WERI-Rb-1 (cell line): ENCODE measurements around the gene OR8S1.
"Not testable (repeated sequence)": the region's sequence is repeated elsewhere in the genome, so short reads cannot be mapped to it uniquely, and the experiment has no call there.

Experiments used
- DNase-seq: peaks from one replicate; pipeline ENCODE4 v3.0.0-alpha.2; 2020
- H3K27ac ChIP-seq: fragments of 250-450 bp; sonication (Bioruptor Pico); 2 replicates; pipeline ENCODE4 v1.5.1; 2020; ENCODE audit warnings: mild to moderate bottlenecking, moderate library complexity
- H3K27me3 ChIP-seq: fragments of 250-450 bp; sonication (Bioruptor Pico); 2 replicates; pipeline ENCODE4 v1.5.1; 2021; ENCODE audit warnings: mild to moderate bottlenecking, low read depth, moderate library complexity; ENCODE audit not compliant: insufficient read depth, severe bottlenecking
- H3K36me3 ChIP-seq: fragments of 250-450 bp; sonication (Bioruptor Pico); 2 replicates; pipeline ENCODE4 v1.5.1; 2020; ENCODE audit warnings: mild to moderate bottlenecking, moderate library complexity
- H3K4me3 ChIP-seq: 2 replicates; pipeline ENCODE4 v1.5.1; 2011; ENCODE audit warnings: low read depth, mild to moderate bottlenecking, control low read depth, low read length
- H3K9me3 ChIP-seq: fragments of 250-450 bp; sonication (Bioruptor Pico); 2 replicates; pipeline ENCODE4 v1.5.1; 2021; ENCODE audit warnings: mild to moderate bottlenecking, moderate library complexity; ENCODE audit not compliant: severe bottlenecking
- TF ChIP-seq, protein P1 (sequence below): IDR thresholded peaks from 2 replicates; pipeline ENCODE4 v1.5.1; 2011; ENCODE audit warnings: low read depth, mild to moderate bottlenecking, control low read depth, inconsistent platforms, low read length

The OR8S1 gene

DNA sequence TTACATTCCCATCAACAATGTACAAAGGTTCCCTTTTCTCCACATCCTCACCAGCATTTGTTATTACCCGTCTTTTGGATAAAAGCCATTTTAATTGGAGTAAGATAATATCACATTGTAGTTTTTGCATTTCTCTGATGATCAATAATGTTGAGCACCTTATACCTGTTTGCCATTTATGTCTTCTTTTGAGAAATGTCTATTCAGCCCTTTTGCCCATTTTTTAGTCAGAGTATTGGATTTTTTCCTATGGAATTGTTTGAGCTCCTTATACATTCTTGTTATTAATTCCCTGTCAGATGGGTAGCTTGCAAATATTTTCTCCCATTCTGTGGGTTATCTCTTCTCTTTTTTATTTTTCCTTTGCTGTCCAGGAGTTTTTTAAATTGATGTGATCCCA, 10.7 kb upstream of the OR8S1 start:
- Histone ChIP-seq H3K27me3 (peaks cover 27% of the 10 kb centered on the region), H3K4me3 (no peak overlapping the region), H3K27ac (no peak overlapping the region), H3K9me3 (no peaks in the 10 kb centered on the region), H3K36me3 (no peaks in the 10 kb centered on the region)
- TF ChIP-seq, protein P1, sequence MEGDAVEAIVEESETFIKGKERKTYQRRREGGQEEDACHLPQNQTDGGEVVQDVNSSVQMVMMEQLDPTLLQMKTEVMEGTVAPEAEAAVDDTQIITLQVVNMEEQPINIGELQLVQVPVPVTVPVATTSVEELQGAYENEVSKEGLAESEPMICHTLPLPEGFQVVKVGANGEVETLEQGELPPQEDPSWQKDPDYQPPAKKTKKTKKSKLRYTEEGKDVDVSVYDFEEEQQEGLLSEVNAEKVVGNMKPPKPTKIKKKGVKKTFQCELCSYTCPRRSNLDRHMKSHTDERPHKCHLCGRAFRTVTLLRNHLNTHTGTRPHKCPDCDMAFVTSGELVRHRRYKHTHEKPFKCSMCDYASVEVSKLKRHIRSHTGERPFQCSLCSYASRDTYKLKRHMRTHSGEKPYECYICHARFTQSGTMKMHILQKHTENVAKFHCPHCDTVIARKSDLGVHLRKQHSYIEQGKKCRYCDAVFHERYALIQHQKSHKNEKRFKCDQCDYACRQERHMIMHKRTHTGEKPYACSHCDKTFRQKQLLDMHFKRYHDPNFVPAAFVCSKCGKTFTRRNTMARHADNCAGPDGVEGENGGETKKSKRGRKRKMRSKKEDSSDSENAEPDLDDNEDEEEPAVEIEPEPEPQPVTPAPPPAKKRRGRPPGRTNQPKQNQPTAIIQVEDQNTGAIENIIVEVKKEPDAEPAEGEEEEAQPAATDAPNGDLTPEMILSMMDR: no peak
- DNase-seq: no peak

DNA sequence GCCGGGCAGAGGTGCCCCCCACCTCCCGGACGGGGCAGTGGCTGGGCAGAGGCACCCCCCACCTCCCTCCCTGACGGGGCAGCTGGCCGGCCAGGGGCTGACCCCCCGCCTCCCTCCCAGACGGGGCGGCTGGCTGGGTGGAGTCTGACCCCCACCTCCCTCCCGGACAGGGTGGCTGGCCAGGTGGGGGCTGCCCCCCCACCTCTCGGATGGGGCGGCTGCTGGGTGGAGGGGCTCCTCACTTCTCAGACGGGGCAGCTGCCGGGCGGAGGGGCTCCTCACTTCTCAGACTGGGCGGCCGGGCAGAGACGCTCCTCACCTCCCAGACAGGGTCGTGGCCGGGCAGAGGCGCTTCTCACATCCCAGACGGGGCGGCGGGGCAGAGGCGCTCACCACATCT, 5.1 kb upstream of the OR8S1 start:
- not testable (repeated sequence) for DNase-seq, H3K9me3 ChIP-seq, H3K27ac ChIP-seq

DNA sequence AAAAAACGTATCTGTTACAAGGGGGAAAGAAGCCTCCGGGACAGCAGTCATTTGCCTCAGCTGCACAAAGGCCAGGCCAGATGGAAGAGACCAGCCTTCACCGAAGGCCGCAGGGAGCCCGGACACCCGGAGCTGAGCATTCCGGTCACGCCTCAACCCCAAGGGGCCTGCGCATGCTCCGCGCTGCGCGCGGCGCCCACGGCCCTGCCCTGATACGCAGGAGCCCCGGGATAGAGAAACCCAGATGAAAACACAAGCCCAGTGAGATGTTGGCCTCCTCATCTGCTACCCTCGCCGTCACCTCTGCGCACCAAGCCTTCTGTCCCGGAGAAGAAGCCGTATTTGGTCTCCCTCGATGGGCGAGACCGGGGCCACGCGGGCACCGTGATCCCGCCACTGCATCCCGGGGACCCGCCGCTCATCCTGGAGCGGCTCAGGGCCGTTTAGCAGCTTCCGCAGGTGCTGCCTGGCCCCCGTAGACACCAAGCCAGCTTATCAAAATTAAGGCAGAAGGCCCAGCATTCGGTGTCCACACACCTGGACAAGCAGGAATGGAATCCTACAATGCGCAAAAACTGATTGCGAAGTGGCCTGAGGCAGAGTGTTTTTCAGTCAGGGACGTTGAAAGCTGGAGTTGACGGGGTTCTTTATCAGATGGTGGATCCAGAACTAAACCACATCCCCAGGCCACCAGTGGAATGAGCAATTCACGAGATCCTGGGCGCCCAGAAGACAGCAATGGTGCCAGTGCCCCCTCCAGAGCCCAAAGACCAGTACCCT, 2.6 kb downstream of the OR8S1 start:
- peaks cover 64% of the 10 kb centered on the region for H3K27me3 ChIP-seq
- TF ChIP-seq, protein P1: no peak
- peaks cover 4% of the 10 kb centered on the region for H3K9me3 ChIP-seq
- no peak overlapping the region for H3K27ac ChIP-seq
- no peak overlapping the region for H3K4me3 ChIP-seq
- no peaks in the 10 kb centered on the region for H3K36me3 ChIP-seq
- no peak for DNase-seq

More for the DNA sequence above, 5.1 kb upstream of the OR8S1 start:
- peaks cover 21% of the 10 kb centered on the region for H3K27me3 ChIP-seq
- not testable (repeated sequence) for H3K36me3 ChIP-seq, H3K4me3 ChIP-seq

DNA sequence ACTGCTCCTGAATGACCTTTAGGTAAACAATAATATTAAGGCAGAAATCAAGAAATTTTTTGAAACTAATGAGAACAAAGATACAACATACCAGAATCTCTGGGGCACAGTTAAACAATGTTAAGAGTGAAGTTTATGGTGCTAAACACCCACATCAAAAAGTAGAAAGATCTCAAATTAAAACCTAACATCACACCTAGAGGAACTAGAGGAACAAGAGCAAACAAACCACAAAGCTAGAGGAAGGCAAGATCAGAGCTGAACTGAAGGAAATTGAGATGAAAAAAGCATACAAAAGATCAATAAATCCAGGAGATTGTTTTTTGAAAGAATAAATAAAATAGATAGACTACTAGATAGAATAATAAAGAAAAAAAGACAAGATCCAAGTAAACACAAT, 7.2 kb downstream of the OR8S1 start:
- Histone ChIP-seq H3K27ac (no peak overlapping the region), H3K4me3 (no peak overlapping the region), H3K9me3 (peaks cover 4% of the 10 kb centered on the region), H3K27me3 (peaks cover 41% of the 10 kb centered on the region), H3K36me3 (no peaks in the 10 kb centered on the region)
- no peak for DNase-seq
- TF ChIP-seq, protein P1: no peak

DNA sequence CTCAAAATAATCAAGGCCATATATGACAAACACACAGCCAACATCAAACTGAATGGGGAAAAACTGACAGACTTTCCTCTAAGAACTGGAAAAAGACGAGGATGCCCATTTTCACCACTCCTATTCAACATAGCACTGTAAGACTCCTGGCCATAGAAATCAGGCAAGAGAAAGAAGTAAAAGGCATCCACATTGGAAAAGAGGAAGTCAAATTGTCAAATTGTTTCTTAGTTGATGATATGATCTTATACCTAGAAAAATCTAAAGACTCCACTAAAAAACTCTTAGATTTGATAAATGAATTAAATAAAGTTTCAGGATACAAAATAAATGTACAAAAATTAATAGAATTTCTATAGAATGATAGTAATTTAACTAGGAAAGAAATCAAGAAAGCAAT, 11.2 kb downstream of the OR8S1 start:
- Histone ChIP-seq H3K27ac (no peak overlapping the region), H3K36me3 (no peaks in the 10 kb centered on the region), H3K9me3 (no peaks in the 10 kb centered on the region), H3K4me3 (no peak overlapping the region), H3K27me3 (peaks cover 8% of the 10 kb centered on the region)
- TF ChIP-seq, protein P1: no peak
- DNase-seq: no peak

DNA sequence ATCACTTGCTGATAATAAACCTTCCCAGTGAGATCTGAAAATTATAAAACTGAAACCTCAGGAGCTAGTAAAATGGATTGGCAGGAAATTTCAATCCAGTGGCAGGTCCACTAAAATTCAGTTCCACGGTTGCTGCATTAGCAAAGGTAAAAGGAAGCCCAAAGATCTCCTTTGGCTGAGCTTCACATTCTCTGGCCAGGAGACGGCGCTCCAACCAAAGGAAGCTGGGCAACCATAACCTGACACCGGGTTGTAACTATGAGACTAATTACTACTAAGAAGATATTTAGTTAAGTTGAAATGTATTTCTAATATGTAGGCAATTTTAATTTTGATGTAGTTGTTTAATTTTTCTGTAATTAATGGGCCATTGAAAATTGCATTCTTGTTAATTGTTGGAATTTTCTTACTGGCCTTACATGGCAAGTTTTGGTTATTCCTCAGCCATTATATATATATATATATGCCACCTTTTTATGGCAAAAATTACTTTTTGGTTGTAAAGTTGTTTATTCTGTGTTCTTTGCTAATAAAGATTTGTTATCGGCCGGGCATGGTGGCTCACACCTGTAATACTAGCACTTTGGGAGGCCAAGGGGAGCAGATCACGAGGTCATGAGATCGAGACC, 17.0 kb downstream of the OR8S1 start:
- TF ChIP-seq, protein P1: peak; percentile 68
- H3K9me3 ChIP-seq: no peaks in the 10 kb centered on the region
- H3K4me3 ChIP-seq: no peak overlapping the region
- no peaks in the 10 kb centered on the region for H3K36me3 ChIP-seq
- peaks cover 14% of the 10 kb centered on the region for H3K27me3 ChIP-seq
- DNase-seq: peak; percentile 20
- no peak overlapping the region for H3K27ac ChIP-seq
